OCI-LY1 (cell line): Measurements from ENCODE around the gene S100A14.

Source experiments
- H2AFZ ChIP-seq: fragments of 200-600 bp; sonication (generic), shearing (Covaris generic); 2 replicates; pipeline ENCODE4 v1.6.0; 2014; ENCODE audit warnings: antibody characterized with exemption, mild to moderate bottlenecking, low read length
- H3F3A ChIP-seq: fragments of 200-600 bp; sonication (generic), shearing (Covaris generic); 2 replicates; pipeline ENCODE4 v1.6.0; 2014; ENCODE audit warnings: mild to moderate bottlenecking, antibody characterized with exemption, low read length, moderate library complexity; ENCODE audit not compliant: insufficient read depth
- H3K27ac ChIP-seq: fragments of 200-600 bp; sonication (generic); 2 replicates; pipeline ENCODE4 v1.5.1; 2014; ENCODE audit warnings: low read length, mixed run types, mild to moderate bottlenecking, low read depth; ENCODE audit not compliant: poor library complexity, severe bottlenecking
- H3K27me3 ChIP-seq: fragments of 200-600 bp; sonication (generic); 2 replicates; pipeline ENCODE4 v1.6.0; 2014; ENCODE audit warnings: antibody characterized with exemption, mild to moderate bottlenecking, low read length, moderate library complexity; ENCODE audit not compliant: insufficient read depth
- H3K36me3 ChIP-seq: fragments of 200-600 bp; sonication (generic); 2 replicates; pipeline ENCODE4 v1.6.1; 2014; ENCODE audit warnings: mild to moderate bottlenecking, antibody characterized with exemption, low read length, moderate library complexity, mixed read lengths; ENCODE audit not compliant: insufficient read depth
- H3K4me1 ChIP-seq: fragments of 200-600 bp; sonication (generic); 2 replicates; pipeline ENCODE4 v1.5.1; 2014; ENCODE audit warnings: mild to moderate bottlenecking, low read length, moderate library complexity; ENCODE audit not compliant: insufficient read depth, severe bottlenecking
- H3K4me2 ChIP-seq: fragments of 200-600 bp; sonication (generic), shearing (Covaris generic); 2 replicates; pipeline ENCODE4 v1.6.1; 2014; ENCODE audit warnings: low read length
- H3K4me3 ChIP-seq: fragments of 200-600 bp; sonication (generic); 2 replicates; pipeline ENCODE4 v1.5.1; 2014; ENCODE audit warnings: low read length, low read depth, mild to moderate bottlenecking, mixed read lengths; ENCODE audit not compliant: poor library complexity, severe bottlenecking
- H3K79me2 ChIP-seq: fragments of 200-600 bp; shearing (Covaris generic); 2 replicates; pipeline ENCODE4 v1.6.1; 2016; ENCODE audit warnings: mixed run types, low read length, mixed read lengths; ENCODE audit not compliant: insufficient read depth
- H3K9ac ChIP-seq: fragments of 200-600 bp; sonication (generic), shearing (Covaris generic); 2 replicates; pipeline ENCODE4 v1.6.1; 2014; ENCODE audit warnings: mild to moderate bottlenecking, low read length, mixed read lengths
- H3K9me2 ChIP-seq: fragments of 200-600 bp; sonication (generic), shearing (Covaris generic); 2 replicates; pipeline ENCODE4 v1.6.1; 2014; ENCODE audit warnings: low read depth, mild to moderate bottlenecking, low read length, mixed read lengths
- H3K9me3 ChIP-seq: fragments of 200-600 bp; shearing (Covaris generic); 2 replicates; pipeline ENCODE4 v1.6.1; 2014; ENCODE audit warnings: low read length, mixed read lengths
- H4K20me1 ChIP-seq: fragments of 200-600 bp; sonication (generic), shearing (Covaris generic); 2 replicates; pipeline ENCODE4 v1.6.0; 2016; ENCODE audit warnings: mild to moderate bottlenecking, low read length; ENCODE audit not compliant: insufficient read depth
- EZH2 ChIP-seq: fragments of 200-600 bp; sonication (generic), shearing (Covaris generic); IDR thresholded peaks from 2 replicates; pipeline ENCODE4 v1.8.0; 2017; ENCODE audit warnings: borderline replicate concordance, mixed run types, mild to moderate bottlenecking, antibody characterized with exemption, low read length, moderate library complexity, mixed read lengths
- TF ChIP-seq, protein P1 (sequence below): fragments of 200-600 bp; sonication (generic), shearing (Covaris generic); IDR thresholded peaks from 2 replicates; pipeline ENCODE4 v1.5.1; 2017; ENCODE audit warnings: mild to moderate bottlenecking, antibody characterized with exemption, low read length, moderate library complexity, mixed read lengths

S100A14 gene

DNA sequence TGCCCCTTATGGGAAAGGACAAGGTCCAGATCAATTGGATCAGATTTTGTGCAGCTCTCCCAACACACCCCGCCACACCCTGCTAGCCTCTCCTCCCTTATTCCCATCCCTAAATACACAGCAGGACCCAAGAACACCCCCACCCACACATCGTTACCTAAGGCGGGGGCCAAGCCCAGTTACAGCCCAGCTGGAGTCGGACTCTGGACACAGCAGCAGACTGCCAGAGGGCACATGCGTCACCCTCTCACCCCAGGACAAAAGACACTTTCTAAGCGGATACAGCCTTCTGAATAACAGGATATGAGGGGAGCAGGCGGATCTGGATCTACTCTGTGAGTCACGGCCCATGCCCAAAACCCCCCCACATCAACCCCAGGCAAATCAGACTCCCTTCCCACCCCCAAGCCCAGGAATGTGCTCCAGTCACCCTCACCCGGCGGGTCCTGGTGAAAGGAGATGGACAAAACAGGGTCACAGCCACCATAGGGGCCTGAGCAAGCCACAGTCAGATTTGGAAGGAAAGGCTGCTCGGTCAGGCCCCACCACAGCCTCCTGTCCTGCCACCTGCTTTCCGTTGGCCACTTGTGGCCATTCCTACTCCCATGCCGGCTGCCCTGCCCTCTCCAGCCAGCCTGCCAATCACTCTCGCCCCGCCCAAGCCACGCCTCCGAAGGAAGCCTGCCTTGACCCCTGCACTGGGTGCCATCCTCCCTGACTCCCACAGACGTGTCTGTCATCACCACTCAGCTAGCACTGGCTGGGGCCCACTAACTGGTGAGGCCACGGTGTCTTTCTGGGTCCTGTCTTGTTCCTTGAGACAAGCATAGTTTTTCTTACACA lies 7.2 kb downstream of the S100A14 start:
- Histone ChIP-seq H3K36me3 (no peaks in the 10 kb centered on the region), H3K27ac (no peak overlapping the region), H3K79me2 (no peaks in the 10 kb centered on the region), H3K4me1 (no peaks in the 10 kb centered on the region), H3F3A (no peaks in the 10 kb centered on the region), H3K4me3 (no peak overlapping the region), H3K9me3 (no peaks in the 10 kb centered on the region), H3K9ac (no peak overlapping the region), H3K27me3 (no peaks in the 10 kb centered on the region; the same call in 1 of the 2 replicates), H4K20me1 (no peaks in the 10 kb centered on the region), H3K9me2 (no peaks in the 10 kb centered on the region), H3K4me2 (no peak overlapping the region), H2AFZ (no peak overlapping the region)
- TF ChIP-seq, protein P1, sequence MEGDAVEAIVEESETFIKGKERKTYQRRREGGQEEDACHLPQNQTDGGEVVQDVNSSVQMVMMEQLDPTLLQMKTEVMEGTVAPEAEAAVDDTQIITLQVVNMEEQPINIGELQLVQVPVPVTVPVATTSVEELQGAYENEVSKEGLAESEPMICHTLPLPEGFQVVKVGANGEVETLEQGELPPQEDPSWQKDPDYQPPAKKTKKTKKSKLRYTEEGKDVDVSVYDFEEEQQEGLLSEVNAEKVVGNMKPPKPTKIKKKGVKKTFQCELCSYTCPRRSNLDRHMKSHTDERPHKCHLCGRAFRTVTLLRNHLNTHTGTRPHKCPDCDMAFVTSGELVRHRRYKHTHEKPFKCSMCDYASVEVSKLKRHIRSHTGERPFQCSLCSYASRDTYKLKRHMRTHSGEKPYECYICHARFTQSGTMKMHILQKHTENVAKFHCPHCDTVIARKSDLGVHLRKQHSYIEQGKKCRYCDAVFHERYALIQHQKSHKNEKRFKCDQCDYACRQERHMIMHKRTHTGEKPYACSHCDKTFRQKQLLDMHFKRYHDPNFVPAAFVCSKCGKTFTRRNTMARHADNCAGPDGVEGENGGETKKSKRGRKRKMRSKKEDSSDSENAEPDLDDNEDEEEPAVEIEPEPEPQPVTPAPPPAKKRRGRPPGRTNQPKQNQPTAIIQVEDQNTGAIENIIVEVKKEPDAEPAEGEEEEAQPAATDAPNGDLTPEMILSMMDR: no peak
- TF ChIP-seq EZH2: no peak

DNA sequence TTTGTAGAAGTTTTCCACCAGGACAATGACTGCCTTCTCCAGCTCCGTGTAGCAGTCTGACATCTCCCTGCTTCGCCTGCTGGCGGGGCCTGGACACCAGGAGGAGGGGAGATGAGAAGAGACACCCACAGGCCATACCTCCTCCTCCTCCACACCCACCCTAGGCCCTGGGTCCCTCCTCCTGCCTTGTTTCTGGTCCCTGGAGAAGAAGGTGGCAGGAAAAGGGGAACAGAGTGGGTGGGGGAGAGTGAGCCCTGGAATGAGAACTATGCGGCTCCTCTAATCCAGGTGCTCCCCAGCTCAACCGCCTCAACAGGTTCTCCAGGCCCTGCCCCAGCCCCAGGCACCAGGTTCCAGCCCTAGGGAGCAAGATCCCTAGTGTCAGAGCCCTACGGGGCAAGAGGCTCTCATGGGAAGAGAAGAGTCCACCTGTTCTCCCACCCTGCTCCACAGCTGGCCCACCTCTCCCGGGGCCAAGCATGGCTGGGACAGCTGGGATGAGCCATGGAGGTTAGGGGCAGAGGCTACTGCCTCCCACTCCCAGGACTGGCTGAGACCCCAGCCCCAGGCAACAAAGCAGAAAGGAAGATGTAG lies 7.9 kb downstream of the S100A14 start:
- Histone ChIP-seq H3K36me3 (no peaks in the 10 kb centered on the region), H3K4me1 (no peaks in the 10 kb centered on the region), H2AFZ (no peak overlapping the region), H4K20me1 (no peaks in the 10 kb centered on the region), H3K79me2 (no peaks in the 10 kb centered on the region), H3K9me3 (no peaks in the 10 kb centered on the region), H3K27me3 (no peaks in the 10 kb centered on the region; the same call in 1 of the 2 replicates), H3K27ac (no peak overlapping the region), H3K4me2 (no peak overlapping the region), H3K9ac (no peak overlapping the region), H3F3A (no peaks in the 10 kb centered on the region), H3K4me3 (no peak overlapping the region), H3K9me2 (no peaks in the 10 kb centered on the region)
- no peak for TF ChIP-seq EZH2
- TF ChIP-seq, protein P1: no peak

DNA sequence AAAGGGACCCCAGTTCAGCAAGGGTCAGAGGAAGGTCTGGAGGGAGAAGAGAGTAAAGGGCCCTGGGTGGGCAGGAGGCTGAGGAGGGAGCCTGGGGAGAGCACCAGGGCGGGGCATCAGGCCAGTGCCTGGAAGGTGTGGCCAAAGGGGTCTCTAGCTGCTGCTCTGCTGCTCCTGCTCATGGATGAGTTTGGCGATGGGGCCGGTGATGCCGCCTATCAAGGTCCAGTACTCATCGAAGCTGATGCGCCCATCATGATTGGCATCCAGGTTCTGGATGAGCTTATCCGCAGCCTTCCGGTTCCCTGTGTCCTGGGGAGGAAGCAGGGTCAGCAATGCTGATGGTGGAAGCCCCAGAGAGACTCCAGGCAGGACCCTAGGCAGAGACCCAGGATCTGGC lies 8.7 kb downstream of the S100A14 start:
- H3K27ac ChIP-seq: no peak overlapping the region
- no peak overlapping the region for H3K9ac ChIP-seq
- no peaks in the 10 kb centered on the region for H3K9me3 ChIP-seq
- H2AFZ ChIP-seq: no peak overlapping the region
- H4K20me1 ChIP-seq: no peaks in the 10 kb centered on the region
- H3K4me2 ChIP-seq: no peak overlapping the region
- no peaks in the 10 kb centered on the region for H3K36me3 ChIP-seq
- no peak overlapping the region for H3K4me3 ChIP-seq
- H3K79me2 ChIP-seq: no peaks in the 10 kb centered on the region
- no peaks in the 10 kb centered on the region; the same call in 1 of the 2 replicates for H3K27me3 ChIP-seq
- TF ChIP-seq EZH2: no peak
- no peaks in the 10 kb centered on the region for H3K9me2 ChIP-seq
- no peaks in the 10 kb centered on the region for H3K4me1 ChIP-seq
- no peaks in the 10 kb centered on the region for H3F3A ChIP-seq
